Breast epithelium (tissue), 3 donors: ENCODE data around the gene MGAT5.

ENCODE experiments used
- CTCF ChIP-seq, 3 donors: fragments of 450-650 bp; IDR thresholded peaks; one replicate each; pipeline ENCODE4 v1.5.1; 2016 to 2017; ENCODE audit warnings: antibody characterized with exemption in 3 of 3, mild to moderate bottlenecking in 3 of 3, moderate library complexity in 3 of 3
- POLR2A ChIP-seq: fragments of 450-650 bp; IDR thresholded peaks from one replicate; pipeline ENCODE4 v1.6.1; 2016; ENCODE audit warnings: antibody characterized with exemption, mild to moderate bottlenecking, moderate library complexity

- TF ChIP-seq CTCF (IDR thresholded peaks at IDR 0.05) (no peak), POLR2A (no peak)
These were observed 127.3 kb downstream of the MGAT5 start for GRCh38 chr2:134381141-134381540.
